Eye (tissue), 1 donor: ENCODE measurements around the gene KDM7A.

ENCODE experiments used
- DNase-seq: peaks from one replicate; pipeline ENCODE4 v3.0.0-alpha.2; 2015

The KDM7A gene

GRCh38 chr7:140080919-140081318 is 95.9 kb downstream of the KDM7A start:
- DNase-seq, result no peak

- peak; percentile 19 for DNase-seq
These were observed 97.7 kb downstream of the KDM7A start for GRCh38 chr7:140079121-140079536.

- DNase-seq, result no peak
These were observed 98.4 kb downstream of the KDM7A start for GRCh38 chr7:140078392-140078791.

GRCh38 chr7:140074780-140075179 is 102.0 kb downstream of the KDM7A start:
- no peak for DNase-seq

- no peak for DNase-seq
These were observed 106.2 kb downstream of the KDM7A start for GRCh38 chr7:140070546-140070945.

DNA sequence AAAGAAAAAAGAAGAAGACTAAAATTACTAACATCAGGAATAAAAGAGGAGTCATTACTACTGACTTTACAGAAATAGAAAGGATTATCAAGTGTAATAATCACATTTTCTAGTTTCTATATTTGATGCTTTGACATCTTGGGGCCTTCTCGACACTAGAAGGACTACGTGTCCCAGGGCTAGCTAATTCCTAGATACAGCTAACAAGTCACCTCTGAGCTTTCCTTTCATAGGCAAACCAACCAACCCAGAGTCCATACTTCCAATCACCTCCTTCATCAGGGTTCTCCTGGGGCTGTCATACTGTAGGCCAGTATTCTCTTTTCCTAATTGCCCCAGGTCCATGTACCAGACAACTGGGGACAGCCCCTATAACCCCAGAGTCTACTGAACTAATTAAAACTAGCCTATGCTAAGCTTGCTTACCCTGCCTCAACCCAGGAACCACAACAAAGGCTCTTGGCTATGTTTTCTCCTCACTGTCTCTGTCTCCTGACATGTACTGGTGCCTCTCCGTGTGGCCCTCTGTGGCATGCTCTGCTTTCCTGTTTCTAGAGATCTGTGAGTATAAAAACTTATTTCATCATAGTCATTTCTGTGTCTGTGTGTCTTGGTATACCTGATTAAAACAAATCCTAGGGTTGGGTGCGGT is 107.4 kb downstream of the KDM7A start:
- DNase-seq, result no peak

DNA sequence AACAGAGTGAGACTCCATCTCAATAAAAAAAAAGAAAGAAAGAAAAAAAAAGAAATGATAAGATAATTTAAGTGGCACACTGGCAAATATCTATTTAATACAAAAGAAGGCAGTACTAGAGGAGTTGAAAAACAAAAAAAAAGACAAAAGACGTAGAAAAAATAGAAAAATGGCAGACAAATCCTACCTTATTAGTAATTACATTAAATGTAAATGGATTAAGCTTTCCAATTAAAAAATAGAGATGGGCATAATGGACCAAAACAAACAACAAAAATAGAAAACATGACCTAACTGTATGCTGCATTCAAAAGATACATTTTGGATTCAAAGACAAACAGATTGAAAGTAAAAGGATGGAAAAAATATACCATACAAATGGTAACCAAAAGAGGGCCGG is 108.8 kb downstream of the KDM7A start:
- DNase-seq, result no peak

- no peak for DNase-seq
These were observed 109.7 kb downstream of the KDM7A start for GRCh38 chr7:140067052-140067451.

GRCh38 chr7:140062528-140063299 is 114.1 kb downstream of the KDM7A start, which contains the start of gene PARP12:
PARP12 (minus strand) TSS chr7:140062951; CDS start chr7:140062847, 104 bp downstream.
- DNase-seq, result peak; percentile 88

- DNase-seq, result peak; percentile 54
These were observed 114.7 kb downstream of the KDM7A start for GRCh38 chr7:140062118-140062527.

GRCh38 chr7:140061607-140061930 is 115.2 kb downstream of the KDM7A start:
- DNase-seq, result no peak

GRCh38 chr7:140060788-140061606 is 115.8 kb downstream of the KDM7A start:
- DNase-seq, result no peak

GRCh38 chr7:140060243-140060630 is 116.5 kb downstream of the KDM7A start:
- DNase-seq, result no peak

- peak; percentile 24 for DNase-seq
These were observed 117.2 kb downstream of the KDM7A start for GRCh38 chr7:140059273-140060242.

DNA sequence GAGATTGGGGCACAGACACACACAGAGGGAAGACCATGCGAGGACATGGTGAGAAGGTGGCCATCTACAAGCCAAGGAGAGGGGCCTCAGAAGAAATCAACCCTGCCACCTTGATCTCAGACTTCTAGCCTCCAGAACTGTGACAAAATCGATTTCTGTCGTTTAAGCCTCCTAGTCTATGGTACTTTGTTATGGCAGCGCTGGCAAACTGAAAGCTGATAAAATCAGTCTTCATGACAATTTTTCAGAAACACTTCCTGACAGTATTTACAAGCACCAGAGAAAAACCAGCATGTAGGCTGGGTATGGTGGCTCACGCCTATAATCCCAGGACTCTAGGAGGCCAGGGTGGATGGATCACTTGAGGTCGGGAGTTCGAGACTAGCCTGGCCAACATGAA is 118.3 kb downstream of the KDM7A start:
- no peak for DNase-seq

DNA sequence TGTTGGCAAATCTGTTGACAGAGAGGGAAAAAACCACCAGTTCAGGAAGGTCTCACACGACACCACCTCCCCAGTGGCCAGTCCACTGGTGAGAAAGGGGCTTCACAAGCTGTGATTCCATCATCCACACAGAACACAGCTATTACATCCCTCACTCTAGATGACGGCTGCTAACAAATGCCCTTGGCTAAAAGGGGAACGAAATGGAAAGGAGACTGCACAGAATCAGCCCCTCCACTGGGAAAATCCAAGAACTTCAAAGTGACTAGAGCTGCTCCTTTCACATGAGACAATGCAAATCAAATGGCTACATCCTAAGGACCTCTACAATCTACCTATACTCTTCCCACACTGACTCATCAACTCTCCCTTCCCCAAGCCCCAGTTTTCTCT is 119.6 kb downstream of the KDM7A start:
- DNase-seq, result no peak

DNA sequence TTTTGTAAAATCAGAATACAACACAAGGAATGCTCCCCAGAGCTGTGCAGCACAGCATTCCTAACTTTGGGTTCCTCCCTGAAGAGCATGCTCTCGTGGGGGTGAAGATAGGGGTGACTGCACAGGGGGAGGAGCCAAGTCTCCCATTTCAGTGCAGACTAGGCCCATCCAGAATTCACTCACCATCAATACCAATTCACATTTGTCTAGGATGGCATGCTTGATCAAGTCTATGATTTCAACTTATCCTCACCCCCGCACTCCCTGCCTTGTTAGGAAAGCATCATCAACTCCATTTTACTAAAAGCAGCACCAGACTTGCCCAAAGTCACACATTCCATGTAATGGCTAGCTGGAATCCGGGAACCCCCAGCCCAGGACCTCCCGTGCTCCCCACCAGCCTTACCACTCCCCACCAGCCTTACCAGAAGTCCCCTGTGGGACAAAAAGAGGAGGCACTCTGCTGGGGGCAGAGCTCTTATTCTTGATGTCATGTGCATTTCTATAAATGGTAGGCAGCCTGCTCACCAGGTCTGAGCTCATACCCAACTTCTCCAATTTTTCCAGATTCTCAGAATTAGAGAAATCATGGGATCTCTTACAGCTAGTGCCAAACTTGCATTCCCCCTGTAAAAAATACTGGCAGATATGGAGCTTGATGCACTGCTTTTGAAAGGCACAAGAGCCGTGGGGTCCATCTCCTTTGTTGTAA is 120.2 kb downstream of the KDM7A start:
- no peak for DNase-seq

- DNase-seq, result no peak
These were observed 121.0 kb downstream of the KDM7A start for GRCh38 chr7:140055833-140056232.

GRCh38 chr7:140054751-140055150 is 122.0 kb downstream of the KDM7A start:
- no peak for DNase-seq

GRCh38 chr7:140053812-140054539 is 122.8 kb downstream of the KDM7A start:
- DNase-seq, result no peak

- no peak for DNase-seq
These were observed 125.0 kb downstream of the KDM7A start for GRCh38 chr7:140051820-140052219.
